Natural killer cell treated with Interleukin-12 subunit alpha and Interleukin-12 subunit beta and Interleukin-15 and Interleukin-18, amount 100 ng/mL, for 72 hours (primary cell): ENCODE results near the gene CFAP100. TPM values are rescaled to one million over a fixed set of nuclear protein-coding genes. Genes with fewer than 3 reads are reported as not detected.

Source experiments
- ATAC-seq, 2 donors: fragments of 150-1000 bp; cut with Tn5 transposase in 1 of 2; sonication (Bioruptor Pico), chemical (Tn5 transposase) in 1 of 2; 2 replicates each; pipeline ENCODE4 v1.10.0; 2021
- DNase-seq: peaks from one replicate; pipeline ENCODE4 v3.0.0; 2022; ENCODE audit warnings: low spot score
- H3K27ac Mint-ChIP-seq, 2 donors: 1 replicate in 1 of 2; 2 replicates in 1 of 2; pipeline ENCODE4 v1.8.0; 2022; ENCODE audit warnings: mixed read lengths in 2 of 2, mild to moderate bottlenecking in 1 of 2, moderate library complexity in 1 of 2
- H3K27me3 Mint-ChIP-seq, 2 donors: 1 replicate in 1 of 2; 2 replicates in 1 of 2; pipeline ENCODE4 v1.8.0; 2022; ENCODE audit warnings: mixed read lengths in 2 of 2
- H3K36me3 Mint-ChIP-seq: one replicate; pipeline ENCODE4 v1.8.0; 2022; ENCODE audit warnings: mixed read lengths
- H3K4me1 Mint-ChIP-seq, 2 donors: 1 replicate in 1 of 2; 2 replicates in 1 of 2; pipeline ENCODE4 v1.8.0; 2022; ENCODE audit warnings: low read depth in 2 of 2, mixed read lengths in 2 of 2, mild to moderate bottlenecking in 1 of 2
- H3K4me3 Mint-ChIP-seq: one replicate; pipeline ENCODE4 v1.8.0; 2022; ENCODE audit warnings: mixed read lengths
- H3K9me3 Mint-ChIP-seq: 2 replicates; pipeline ENCODE4 v1.8.0; 2022; ENCODE audit warnings: mixed read lengths
- total RNA-seq, 2 donors: library from RNA; stranded (reverse); gene quantifications; one replicate each; pipeline ENCODE4 v1.2.3, GENCODE V29; 2022

Gene CFAP100
- total RNA-seq, 2 donors from 2014 or later: not detected

GRCh38 chr3:126483321-126483761, 88.6 kb downstream of the CFAP100 start:
- DNase-seq (no peak), ATAC-seq (no peak)
- Mint-ChIP-seq H3K27ac (no peak overlapping the region), H3K4me3 (no peak overlapping the region), H3K36me3 (no peaks in the 10 kb centered on the region), H3K9me3 (no peaks in the 10 kb centered on the region), H3K4me1 (peaks cover 7% of the 10 kb centered on the region in 2 donors), H3K27me3 (no peaks in the 10 kb centered on the region)

- ATAC-seq: no peak
- no peaks in the 10 kb centered on the region for H3K9me3 Mint-ChIP-seq
- H3K27me3 Mint-ChIP-seq: no peaks in the 10 kb centered on the region
- H3K4me3 Mint-ChIP-seq: no peak overlapping the region
- H3K36me3 Mint-ChIP-seq: no peaks in the 10 kb centered on the region
- peaks cover 7% of the 10 kb centered on the region in 2 donors for H3K4me1 Mint-ChIP-seq
- DNase-seq: no peak
- no peak overlapping the region for H3K27ac Mint-ChIP-seq
Measured at GRCh38 chr3:126484148-126484547, 89.4 kb downstream of the CFAP100 start.

GRCh38 chr3:126484662-126485061, 90.0 kb downstream of the CFAP100 start:
- ATAC-seq (no peak), DNase-seq (no peak)
- Mint-ChIP-seq H3K4me1 (peaks cover 7% of the 10 kb centered on the region in 2 donors), H3K9me3 (no peaks in the 10 kb centered on the region), H3K27me3 (no peaks in the 10 kb centered on the region), H3K36me3 (no peaks in the 10 kb centered on the region), H3K27ac (no peak overlapping the region), H3K4me3 (no peak overlapping the region)

GRCh38 chr3:126485176-126485897, 90.6 kb downstream of the CFAP100 start:
- Mint-ChIP-seq H3K9me3 (no peaks in the 10 kb centered on the region), H3K4me3 (no peak overlapping the region), H3K27ac (no peak overlapping the region), H3K4me1 (peaks cover 7% of the 10 kb centered on the region in 2 donors), H3K27me3 (no peaks in the 10 kb centered on the region), H3K36me3 (no peaks in the 10 kb centered on the region)
- DNase-seq: no peak
- ATAC-seq: no peak

GRCh38 chr3:126485956-126486355, 91.2 kb downstream of the CFAP100 start:
- DNase-seq (no peak), ATAC-seq (no peak)
- Mint-ChIP-seq H3K27me3 (no peaks in the 10 kb centered on the region), H3K4me1 (peaks cover 7% of the 10 kb centered on the region in 2 donors), H3K36me3 (no peaks in the 10 kb centered on the region), H3K4me3 (no peak overlapping the region), H3K9me3 (no peaks in the 10 kb centered on the region), H3K27ac (no peak overlapping the region)

Other genes with a start within 250 kb of the CFAP100 start
- not detected for gene ALDH1L1, start 214.3 kb upstream of the CFAP100 start, total RNA-seq
- gene KLF15, start 37.5 kb upstream of the CFAP100 start, total RNA-seq: under 1 TPM in 1 of 2 donors, not detected in 1; 0.26 TPM
- 10 to 100 TPM; 34.3 to 49.2 TPM for gene ZXDC, start 81.0 kb downstream of the CFAP100 start, total RNA-seq
- gene UROC1, start 122.9 kb downstream of the CFAP100 start, total RNA-seq: not detected
- under 1 TPM in 1 of 2 donors, not detected in 1; 0.98 TPM for gene CHST13, start 129.2 kb downstream of the CFAP100 start, total RNA-seq
- gene C3orf22, start 164.0 kb downstream of the CFAP100 start, total RNA-seq: not detected